ENCODE measurements around the gene KCNJ1.

GRCh38 chr11:128853559-128853958 lies 13.5 kb downstream of the KCNJ1 start:
- TF ChIP-seq POLR2A (IDR thresholded peaks at IDR 0.05) (no peak), CTCF (IDR thresholded peaks at IDR 0.05) (no peak)
